H1 (cell line): Measurements from ENCODE around the gene NAE1. TPM values are rescaled to one million over a fixed set of nuclear protein-coding genes. Genes with fewer than 3 reads are reported as not detected.

Experiments used
- CTCF ChIA-PET: fragments of 300-600 bp; sonication (Branson Sonifier 250); formaldehyde crosslinking; loops from one replicate; lab custom pipeline; 2021; ENCODE audit not compliant: partially characterized antibody; lab: Charles Lee
- POLR2A ChIA-PET: fragments of 300-600 bp; sonication (Branson Sonifier 250); formaldehyde crosslinking; loops from one replicate; lab custom pipeline; 2021; ENCODE audit warnings: inconsistent platforms; ENCODE audit not compliant: partially characterized antibody; lab: Charles Lee
- DNase-seq, 2 experiments: peaks; one replicate each; pipeline versions ENCODE4 v3.0.0 to v3.0.0-alpha.2; 2010 to 2022; ENCODE audit warnings: low spot score in 2 of 2, low read depth in 1 of 2, mixed read lengths in 1 of 2
- FAIRE-seq: peaks from 2 replicates; lab custom pipeline; 2011; peaks lifted over from hg19 to GRCh38; lab: Jason Lieb, UNC
- H2AFZ ChIP-seq: 2 replicates; pipeline ENCODE4 v1.8.1; 2012; ENCODE audit warnings: low read length, inconsistent platforms
- H2AK5ac ChIP-seq: 2 replicates; pipeline ENCODE4 v1.6.1; 2013; ENCODE audit warnings: low read depth, low read length
- H2BK120ac ChIP-seq: replicated peaks from 2 replicates; pipeline ENCODE3; 2013; ENCODE audit warnings: low read depth, low read length, inconsistent platforms
- H2BK12ac ChIP-seq: 2 replicates; pipeline ENCODE4 v1.6.1; 2013; ENCODE audit warnings: low read depth, low read length
- H2BK15ac ChIP-seq: 2 replicates; pipeline ENCODE4 v1.6.1; 2013; ENCODE audit warnings: low read length
- H2BK20ac ChIP-seq: 2 replicates; pipeline ENCODE4 v1.6.1; 2013; ENCODE audit warnings: low read length
- H2BK5ac ChIP-seq: 2 replicates; pipeline ENCODE4 v1.6.1; 2013; ENCODE audit warnings: low read depth, low read length
- H3K14ac ChIP-seq: 2 replicates; pipeline ENCODE4 v1.6.1; 2013; ENCODE audit warnings: inconsistent platforms; ENCODE audit not compliant: insufficient read length
- H3K18ac ChIP-seq: 2 replicates; pipeline ENCODE4 v1.6.1; 2013; ENCODE audit warnings: low read length; ENCODE audit errors: extremely low read depth
- H3K23ac ChIP-seq: 2 replicates; pipeline ENCODE4 v1.6.1; 2013; ENCODE audit warnings: inconsistent platforms; ENCODE audit not compliant: insufficient read length
- H3K23me2 ChIP-seq: 2 replicates; pipeline ENCODE4 v1.6.1; 2013; ENCODE audit warnings: low read depth, low read length
- H3K27ac ChIP-seq: 2 replicates; pipeline ENCODE4 v1.6.1; 2011; ENCODE audit warnings: low read depth, low read length, inconsistent platforms
- H3K27me3 ChIP-seq, 4 experiments: replicated peaks in 1 of 4; 1 replicate in 1 of 4; 2 replicates in 3 of 4; pipeline versions ENCODE4 v1.6.1 to v1.8.1; 2011 to 2013; ENCODE audit warnings: low read length in 3 of 4, mild to moderate bottlenecking in 3 of 4, inconsistent platforms in 2 of 4, mixed read lengths in 2 of 4, moderate library complexity in 1 of 4; ENCODE audit not compliant: control insufficient read depth in 3 of 4, insufficient read depth in 3 of 4; ENCODE audit errors: extremely low read depth in 1 of 4
- H3K36me3 ChIP-seq, 4 experiments: 2 replicates each; pipeline versions ENCODE4 v1.6.1 to v1.8.1; 2011 to 2013; ENCODE audit warnings: mild to moderate bottlenecking in 4 of 4, low read length in 3 of 4, moderate library complexity in 2 of 4, control low read depth in 1 of 4, inconsistent platforms in 1 of 4; ENCODE audit not compliant: insufficient read depth in 4 of 4, control insufficient read depth in 2 of 4
- H3K4ac ChIP-seq: replicated peaks from 2 replicates; pipeline ENCODE3; 2013; ENCODE audit warnings: low read length, low read depth, mixed read lengths, inconsistent platforms; ENCODE audit not compliant: insufficient read length
- H3K4me1 ChIP-seq, 4 experiments: replicated peaks in 1 of 4; 1 replicate in 1 of 4; 2 replicates in 3 of 4; pipeline versions ENCODE4 v1.6.1 to v1.8.1; 2011 to 2013; ENCODE audit warnings: low read length in 3 of 4, inconsistent platforms in 2 of 4, mixed read lengths in 1 of 4; ENCODE audit not compliant: insufficient read depth in 4 of 4, control insufficient read depth in 3 of 4
- H3K4me2 ChIP-seq, 2 experiments: 2 replicates each; pipeline versions ENCODE4 v1.6.1 to v1.8.1; 2011 to 2013; ENCODE audit warnings: low read depth in 2 of 2, low read length in 2 of 2, control low read depth in 1 of 2, inconsistent platforms in 1 of 2, mild to moderate bottlenecking in 1 of 2; ENCODE audit not compliant: insufficient read depth in 1 of 2
- H3K4me3 ChIP-seq, 4 experiments: fragments of 200-600, 300-600 bp in 1 of 4; sonication (generic), shearing (Covaris generic), sonication (Bioruptor Twin) in 1 of 4; 2 replicates each; pipeline versions ENCODE4 v1.5.1 to v1.8.1; 2011 to 2016; ENCODE audit warnings: low read length in 4 of 4, low read depth in 3 of 4, control low read depth in 2 of 4, inconsistent platforms in 2 of 4, mild to moderate bottlenecking in 2 of 4, mixed read lengths in 1 of 4, moderate library complexity in 1 of 4; ENCODE audit not compliant: insufficient read depth in 2 of 4; ENCODE audit errors: extremely low read depth in 1 of 4
- H3K56ac ChIP-seq: replicated peaks from 2 replicates; pipeline ENCODE3; 2013; ENCODE audit warnings: low read depth, mild to moderate bottlenecking, mixed read lengths, low read length, inconsistent platforms; ENCODE audit not compliant: insufficient read length
- H3K79me1 ChIP-seq: 2 replicates; pipeline ENCODE4 v1.6.1; 2013; ENCODE audit warnings: low read depth, low read length, control low read depth
- H3K79me2 ChIP-seq, 2 experiments: 2 replicates each; pipeline versions ENCODE4 v1.6.1 to v1.8.1; 2012 to 2013; ENCODE audit warnings: low read length in 2 of 2, mild to moderate bottlenecking in 2 of 2, inconsistent platforms in 1 of 2; ENCODE audit not compliant: insufficient read depth in 2 of 2, control insufficient read depth in 1 of 2
- H3K9ac ChIP-seq, 4 experiments: replicated peaks in 1 of 4; 1 replicate in 1 of 4; 2 replicates in 3 of 4; pipeline versions ENCODE4 v1.6.1 to v1.8.1; 2011 to 2013; ENCODE audit warnings: low read depth in 3 of 4, low read length in 3 of 4, control low read depth in 2 of 4, mild to moderate bottlenecking in 2 of 4, moderate library complexity in 2 of 4, inconsistent platforms in 1 of 4; ENCODE audit errors: extremely low read depth in 1 of 4
- H3K9me3 ChIP-seq, 2 experiments: 2 replicates each; pipeline versions ENCODE4 v1.6.1 to v1.8.1; 2012 to 2013; ENCODE audit warnings: mild to moderate bottlenecking in 2 of 2, moderate library complexity in 2 of 2, control low read depth in 1 of 2, inconsistent platforms in 1 of 2, low read depth in 1 of 2, low read length in 1 of 2, mixed read lengths in 1 of 2; ENCODE audit not compliant: insufficient read depth in 2 of 2
- H4K20me1 ChIP-seq, 2 experiments: replicated peaks in 1 of 2; 2 replicates each; pipeline versions ENCODE3 to v1.8.1; 2011 to 2013; ENCODE audit warnings: inconsistent platforms in 2 of 2, low read length in 2 of 2, mild to moderate bottlenecking in 1 of 2; ENCODE audit not compliant: insufficient read depth in 2 of 2, control insufficient read depth in 1 of 2
- H4K5ac ChIP-seq: 2 replicates; pipeline ENCODE4 v1.6.1; 2013; ENCODE audit warnings: low read length, low read depth, mixed read lengths, inconsistent platforms; ENCODE audit not compliant: insufficient read length
- H4K8ac ChIP-seq: 2 replicates; pipeline ENCODE4 v1.8.0; 2013; ENCODE audit warnings: mild to moderate bottlenecking, moderate library complexity, low read length, inconsistent platforms; ENCODE audit not compliant: insufficient read depth; ENCODE audit errors: extremely low read depth
- H4K91ac ChIP-seq: replicated peaks from 2 replicates; pipeline ENCODE3; 2013; ENCODE audit warnings: low read length, mixed read lengths, inconsistent platforms; ENCODE audit not compliant: insufficient read length
- CTBP2 ChIP-seq: IDR thresholded peaks from 2 replicates; pipeline ENCODE4 v1.7.0; 2011; ENCODE audit warnings: borderline replicate concordance, mild to moderate bottlenecking, moderate library complexity, mixed read lengths, low read length; ENCODE audit not compliant: insufficient read depth, insufficient read length
- FOSL1 ChIP-seq: IDR thresholded peaks from 2 replicates; pipeline ENCODE4 v1.6.1; 2011; ENCODE audit warnings: mild to moderate bottlenecking, low read depth, low read length, moderate library complexity; ENCODE audit not compliant: insufficient read depth
- GTF2F1 ChIP-seq: IDR thresholded peaks from 2 replicates; pipeline ENCODE4 v1.6.1; 2012; ENCODE audit warnings: low read depth, low read length, improper control_type of control experiment, borderline replicate concordance
- HDAC6 ChIP-seq: IDR thresholded peaks from one replicate; pipeline ENCODE4 v1.7.1; 2012; ENCODE audit warnings: low read depth, mild to moderate bottlenecking, inconsistent platforms, low read length, moderate library complexity
- NANOG ChIP-seq: IDR thresholded peaks from 2 replicates; pipeline ENCODE4 v1.6.1; 2011; ENCODE audit warnings: low read length, low read depth, mild to moderate bottlenecking, inconsistent platforms; ENCODE audit not compliant: insufficient read depth, poor library complexity, severe bottlenecking
- POLR2A ChIP-seq, 2 experiments: IDR thresholded peaks; 1 replicate in 1 of 2; 2 replicates in 1 of 2; pipeline ENCODE4 v1.6.1; 2011; ENCODE audit warnings: low read depth in 2 of 2, low read length in 2 of 2, mild to moderate bottlenecking in 2 of 2; ENCODE audit errors: control extremely low read depth in 1 of 2
- SAP30 ChIP-seq: fragments of 300-600 bp; sonication (generic); IDR thresholded peaks from 2 replicates; pipeline ENCODE4 v1.7.1; 2012; ENCODE audit warnings: low read length, moderate library complexity, mild to moderate bottlenecking, inconsistent platforms; ENCODE audit not compliant: insufficient read depth, insufficient replicate concordance
- TBP ChIP-seq: IDR thresholded peaks from 2 replicates; pipeline ENCODE4 v1.6.1; 2011; ENCODE audit warnings: low read depth, low read length, improper control_type of control experiment
- WGBS, 2 experiments: shearing (Covaris generic) in 1 of 2; methylation state at CpG; one replicate each; pipeline versions ENCODE4 v1.1.6 to v1.1.7; 2013 to 2015; ENCODE audit warnings: low lambda C conversion rate in 2 of 2, mixed read lengths in 2 of 2, inconsistent platforms in 1 of 2, low coverage in 1 of 2, missing lambda C conversion rate in 1 of 2; ENCODE audit not compliant: insufficient replicate concordance in 2 of 2, insufficient coverage in 1 of 2, insufficient read length in 1 of 2; ENCODE audit errors: extremely low coverage in 1 of 2, missing lambda C conversion rate in 1 of 2; 5-methylcytosine and 5-hydroxymethylcytosine counted together
- polyA plus RNA-seq, 7 experiments: library from polyadenylated mRNA; depleted of rRNA in 3 of 7; stranded (reverse) in 5 of 7; unstranded in 2 of 7; fragments of >200 nt in 5 of 7; fragments of 200-250 nt in 2 of 7; gene quantifications; 1 replicate in 5 of 7; 2 replicates in 1 of 7; 4 replicates in 1 of 7; pipeline versions ENCODE4 v1.2.1 to v1.2.3, GENCODE V29; 2011 to 2013; ENCODE audit warnings: missing spikeins in 2 of 7, mixed read lengths in 2 of 7
- total RNA-seq: library from RNA; stranded (reverse); fragmentation: NEBNext Ultra II Directional; extraction: Animal tissue kit (Norgen Biotek cat#: 25700); gene quantifications from 2 replicates; pipeline ENCODE4 v1.2.1, GENCODE V29; 2021
- TF ChIP-seq, protein P1 (sequence below): IDR thresholded peaks from 2 replicates; pipeline ENCODE4 v1.6.1; 2012; ENCODE audit warnings: inconsistent platforms

The NAE1 gene
- total and polyA plus RNA-seq, 2 of the 8 experiments (the other 6 are each of a cell fraction or from before 2014, with no cell fraction given) = 66.6 to 155 TPM

DNA sequence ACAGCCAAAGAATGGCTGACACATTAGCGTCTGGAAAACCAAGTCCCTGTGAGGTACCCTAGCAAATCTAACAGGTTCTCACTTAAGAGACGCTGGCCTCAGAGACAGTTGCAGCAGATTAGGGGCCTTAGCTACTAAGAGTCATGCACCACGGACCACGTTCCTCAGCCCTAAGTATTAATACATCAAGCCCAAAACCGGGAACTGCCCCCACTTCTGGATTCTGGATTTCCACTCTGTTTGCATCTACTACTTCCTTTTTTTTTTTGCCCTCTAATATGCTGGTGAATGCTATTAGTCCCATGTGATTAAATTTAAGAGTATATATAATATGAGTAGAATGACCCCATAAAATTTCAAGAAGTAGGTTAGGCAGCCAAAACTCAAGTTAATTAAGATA, 28.6 kb downstream of the NAE1 start:
- H4K5ac ChIP-seq = no peak overlapping the region
- no peak overlapping the region for H3K4me2 ChIP-seq
- H3K9ac ChIP-seq = no peak overlapping the region
- H2BK120ac ChIP-seq = no peak overlapping the region
- FAIRE-seq (no peak), DNase-seq (no peak)
- H2AFZ ChIP-seq = no peak overlapping the region
- H3K56ac ChIP-seq = no peak overlapping the region
- H2BK20ac ChIP-seq = no peak overlapping the region
- no peak overlapping the region for H3K18ac ChIP-seq
- H2AK5ac ChIP-seq = no peak overlapping the region
- no peaks in the 10 kb centered on the region; a peak in 1 of 7 replicates for H3K4me1 ChIP-seq
- H3K36me3 ChIP-seq = peaks cover 14 to 45% (median 26%) of the 10 kb centered on the region in 4 experiments
- ChIA-PET CTCF (interaction anchor here (0.8 to 1.4 kb wide), 2 partner anchors 28 to 66 kb away, joined by 4 to 5 read pairs; partner anchors contain the start of gene NAE1), POLR2A (interaction anchor here (0.9 to 1.7 kb wide), 6 partner anchors 12 to 76 kb away, joined by 3 to 6 read pairs (median 4); no protein-coding TSS in a partner anchor)
- H3K79me2 ChIP-seq = no peaks in the 10 kb centered on the region
- H3K4ac ChIP-seq = no peak overlapping the region
- no peak overlapping the region for H3K27ac ChIP-seq
- no peaks in the 10 kb centered on the region for H3K9me3 ChIP-seq
- H3K23me2 ChIP-seq = no peaks in the 10 kb centered on the region
- no peak overlapping the region for H2BK5ac ChIP-seq
- no peak for TF ChIP-seq NANOG
- TF ChIP-seq GTF2F1 = no peak
- TF ChIP-seq SAP30 = no peak
- TF ChIP-seq HDAC6 = no peak
- no peak for TF ChIP-seq POLR2A (IDR thresholded peaks at IDR 0.05; ENCODE audit: control extremely low read depth in 1 of 2, low read depth in 2 of 2, low read length in 2 of 2)
- no peak for TF ChIP-seq FOSL1
- TF ChIP-seq, protein P1, sequence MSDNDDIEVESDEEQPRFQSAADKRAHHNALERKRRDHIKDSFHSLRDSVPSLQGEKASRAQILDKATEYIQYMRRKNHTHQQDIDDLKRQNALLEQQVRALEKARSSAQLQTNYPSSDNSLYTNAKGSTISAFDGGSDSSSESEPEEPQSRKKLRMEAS = no peak
- TF ChIP-seq TBP = no peak
- TF ChIP-seq CTBP2 = no peak
- no peak overlapping the region for H3K14ac ChIP-seq
- H2BK15ac ChIP-seq = no peak overlapping the region
- no peaks in the 10 kb centered on the region for H4K20me1 ChIP-seq
- no peak overlapping the region for H3K23ac ChIP-seq
- H2BK12ac ChIP-seq = no peak overlapping the region
- no peak overlapping the region for H3K4me3 ChIP-seq
- no peak overlapping the region for H4K8ac ChIP-seq
- H3K79me1 ChIP-seq = no peaks in the 10 kb centered on the region
- H4K91ac ChIP-seq = no peak overlapping the region
- H3K27me3 ChIP-seq = no peaks in the 10 kb centered on the region
- 90% methylated on average over 5 of the region's 5 CpGs; no CpG with 5 or more reads in 1 of the 2 experiments for WGBS, 2 experiments
